ENCODE results near the gene CCDC70.

Gene CCDC70

GRCh38 chr13:51815848-51816247 lies 45.9 kb upstream of the CCDC70 start:
- H3K27ac ChIP-seq (replicated peaks), result no peak overlapping the region
- H3K27me3 ChIP-seq (ENCODE audit: insufficient read depth, poor library complexity, severe bottlenecking), result no peaks in the 10 kb centered on the region
- TF ChIP-seq REST (IDR thresholded peaks at IDR 0.05; ENCODE audit: insufficient replicate concordance, low read depth), result no peak
- no peak for TF ChIP-seq CTCF (IDR thresholded peaks at IDR 0.05; ENCODE audit: insufficient read depth, low read length)
- TF ChIP-seq GABPA (IDR thresholded peaks at IDR 0.05; ENCODE audit: low read depth), result no peak
- no peak for TF ChIP-seq POLR2AphosphoS5 (IDR thresholded peaks at IDR 0.05; ENCODE audit: low read depth)
- TF ChIP-seq SPI1 (IDR thresholded peaks at IDR 0.05; ENCODE audit: borderline replicate concordance, low read depth), result no peak
- no peak overlapping the region for H3K4me3 ChIP-seq (replicated peaks; ENCODE audit: insufficient read depth, low read length)
- DNase-seq (ENCODE audit: low read depth in 1 of 2, low spot score in 1 of 2), result no peak

- Histone ChIP-seq H3K27me3 (ENCODE audit: insufficient read depth, poor library complexity, severe bottlenecking) (no peaks in the 10 kb centered on the region), H3K4me3 (replicated peaks; ENCODE audit: insufficient read depth, low read length) (no peak overlapping the region), H3K27ac (replicated peaks) (no peak overlapping the region)
- no peak for TF ChIP-seq POLR2AphosphoS5 (IDR thresholded peaks at IDR 0.05; ENCODE audit: low read depth)
- TF ChIP-seq REST (IDR thresholded peaks at IDR 0.05; ENCODE audit: insufficient replicate concordance, low read depth), result no peak
- no peak for TF ChIP-seq CTCF (IDR thresholded peaks at IDR 0.05; ENCODE audit: insufficient read depth, low read length)
- TF ChIP-seq GABPA (IDR thresholded peaks at IDR 0.05; ENCODE audit: low read depth), result no peak
- no peak for TF ChIP-seq SPI1 (IDR thresholded peaks at IDR 0.05; ENCODE audit: borderline replicate concordance, low read depth)
- DNase-seq (ENCODE audit: low read depth in 1 of 2, low spot score in 1 of 2), result no peak
These were observed 45.0 kb upstream of the CCDC70 start for GRCh38 chr13:51816604-51817249.

GRCh38 chr13:51817717-51818116 lies 44.1 kb upstream of the CCDC70 start:
- H3K4me3 ChIP-seq (replicated peaks; ENCODE audit: insufficient read depth, low read length), result no peak overlapping the region
- DNase-seq (ENCODE audit: low read depth in 1 of 2, low spot score in 1 of 2), result no peak
- TF ChIP-seq REST (IDR thresholded peaks at IDR 0.05; ENCODE audit: insufficient replicate concordance, low read depth), result no peak
- TF ChIP-seq SPI1 (IDR thresholded peaks at IDR 0.05; ENCODE audit: borderline replicate concordance, low read depth), result no peak
- TF ChIP-seq POLR2AphosphoS5 (IDR thresholded peaks at IDR 0.05; ENCODE audit: low read depth), result no peak
- no peak for TF ChIP-seq GABPA (IDR thresholded peaks at IDR 0.05; ENCODE audit: low read depth)
- TF ChIP-seq CTCF (IDR thresholded peaks at IDR 0.05; ENCODE audit: insufficient read depth, low read length), result no peak
- H3K27ac ChIP-seq (replicated peaks), result no peak overlapping the region
- H3K27me3 ChIP-seq (ENCODE audit: insufficient read depth, poor library complexity, severe bottlenecking), result no peaks in the 10 kb centered on the region
